Right atrium auricular region (tissue), 2 donors: ENCODE results near the gene PIGH. TPM values are rescaled to one million over a fixed set of nuclear protein-coding genes. Genes with fewer than 3 reads are reported as not detected.

ENCODE experiments used
- DNase-seq: peaks from one replicate; pipeline ENCODE4 v3.0.0-alpha.2; 2019; ENCODE audit warnings: low spot score
- H3K27ac ChIP-seq, 2 donors: fragments of 200-600 bp; sonication (generic); 1 replicate in 1 of 2; 2 replicates in 1 of 2; pipeline ENCODE4 v1.5.1; 2016 to 2019
- H3K27me3 ChIP-seq, 2 donors: fragments of 200-600 bp; sonication (generic); one replicate each; pipeline versions ENCODE4 v1.5.1 to v1.6.0; 2017 to 2019
- H3K36me3 ChIP-seq: fragments of 200-600 bp; sonication (generic); one replicate; pipeline ENCODE4 v1.5.1; 2016
- H3K4me1 ChIP-seq, 2 donors: fragments of 200-600 bp; sonication (generic); one replicate each; pipeline versions ENCODE4 v1.5.1 to v1.6.0; 2017 to 2019
- H3K4me3 ChIP-seq, 2 donors: fragments of 200-600 bp; sonication (generic); 1 replicate in 1 of 2; 2 replicates in 1 of 2; pipeline ENCODE4 v1.5.1; 2017 to 2019; ENCODE audit warnings: mild to moderate bottlenecking in 1 of 2, moderate library complexity in 1 of 2
- H3K9me3 ChIP-seq, 2 donors: fragments of 200-600 bp; sonication (generic); one replicate each; pipeline ENCODE4 v1.5.1; 2019
- total RNA-seq, 2 donors: library from RNA; depleted of rRNA; stranded (reverse); fragments of >200 nt; gene quantifications; one replicate each; pipeline ENCODE4 v1.1.0, GENCODE V29; 2016
- TF ChIP-seq, protein P1 (sequence below), 2 donors: fragments of 200-600 bp; sonication (generic); IDR thresholded peaks; one replicate each; pipeline ENCODE4 v1.5.1; 2019; ENCODE audit warnings: antibody characterized with exemption in 2 of 2

The PIGH gene
- total RNA-seq, 2 donors from 2014 or later, result 13.8 to 15.3 TPM

DNA sequence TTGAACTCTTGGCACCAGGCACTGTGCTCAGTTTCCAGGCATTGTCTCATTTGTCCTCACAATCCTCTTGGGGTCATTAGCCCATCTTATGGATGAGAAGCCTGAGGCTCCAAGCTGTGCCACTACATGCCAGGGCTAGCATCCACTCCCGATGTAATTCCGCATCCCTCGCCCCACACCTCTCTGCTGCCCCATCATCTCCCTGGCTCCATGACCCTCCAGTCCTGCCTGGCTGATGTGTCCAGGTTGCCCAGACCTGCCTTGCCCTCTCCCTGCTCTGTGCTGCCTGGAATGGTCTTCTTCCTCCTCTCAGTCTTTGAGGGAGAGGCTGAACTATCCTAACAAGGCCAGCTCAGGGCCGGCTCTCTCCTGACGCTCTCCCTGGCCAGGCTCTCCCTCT, 27.5 kb downstream of the PIGH start:
- H3K27ac ChIP-seq, result no peak overlapping the region
- DNase-seq, result no peak
- no peaks in the 10 kb centered on the region for H3K36me3 ChIP-seq
- H3K9me3 ChIP-seq, result no peaks in the 10 kb centered on the region
- no peaks in the 10 kb centered on the region for H3K27me3 ChIP-seq
- H3K4me3 ChIP-seq, result no peak overlapping the region
- no peaks in the 10 kb centered on the region for H3K4me1 ChIP-seq
- TF ChIP-seq, protein P1, sequence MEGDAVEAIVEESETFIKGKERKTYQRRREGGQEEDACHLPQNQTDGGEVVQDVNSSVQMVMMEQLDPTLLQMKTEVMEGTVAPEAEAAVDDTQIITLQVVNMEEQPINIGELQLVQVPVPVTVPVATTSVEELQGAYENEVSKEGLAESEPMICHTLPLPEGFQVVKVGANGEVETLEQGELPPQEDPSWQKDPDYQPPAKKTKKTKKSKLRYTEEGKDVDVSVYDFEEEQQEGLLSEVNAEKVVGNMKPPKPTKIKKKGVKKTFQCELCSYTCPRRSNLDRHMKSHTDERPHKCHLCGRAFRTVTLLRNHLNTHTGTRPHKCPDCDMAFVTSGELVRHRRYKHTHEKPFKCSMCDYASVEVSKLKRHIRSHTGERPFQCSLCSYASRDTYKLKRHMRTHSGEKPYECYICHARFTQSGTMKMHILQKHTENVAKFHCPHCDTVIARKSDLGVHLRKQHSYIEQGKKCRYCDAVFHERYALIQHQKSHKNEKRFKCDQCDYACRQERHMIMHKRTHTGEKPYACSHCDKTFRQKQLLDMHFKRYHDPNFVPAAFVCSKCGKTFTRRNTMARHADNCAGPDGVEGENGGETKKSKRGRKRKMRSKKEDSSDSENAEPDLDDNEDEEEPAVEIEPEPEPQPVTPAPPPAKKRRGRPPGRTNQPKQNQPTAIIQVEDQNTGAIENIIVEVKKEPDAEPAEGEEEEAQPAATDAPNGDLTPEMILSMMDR (IDR thresholded peaks at IDR 0.05), result no peak

GRCh38 chr14:67571991-67572323, 28.1 kb downstream of the PIGH start:
- Histone ChIP-seq H3K27me3 (no peaks in the 10 kb centered on the region), H3K4me1 (no peaks in the 10 kb centered on the region), H3K27ac (no peak overlapping the region), H3K9me3 (no peaks in the 10 kb centered on the region), H3K36me3 (no peaks in the 10 kb centered on the region), H3K4me3 (no peak overlapping the region)
- TF ChIP-seq, protein P1 (IDR thresholded peaks at IDR 0.05), result no peak
- no peak for DNase-seq

GRCh38 chr14:67571275-67571990, 28.6 kb downstream of the PIGH start:
- Histone ChIP-seq H3K9me3 (no peaks in the 10 kb centered on the region), H3K4me3 (no peak overlapping the region), H3K27ac (no peak overlapping the region), H3K27me3 (no peaks in the 10 kb centered on the region), H3K36me3 (no peaks in the 10 kb centered on the region), H3K4me1 (no peaks in the 10 kb centered on the region)
- TF ChIP-seq, protein P1 (IDR thresholded peaks at IDR 0.05), result peak; percentile 70 to 86
- peak; percentile 71 for DNase-seq

DNA sequence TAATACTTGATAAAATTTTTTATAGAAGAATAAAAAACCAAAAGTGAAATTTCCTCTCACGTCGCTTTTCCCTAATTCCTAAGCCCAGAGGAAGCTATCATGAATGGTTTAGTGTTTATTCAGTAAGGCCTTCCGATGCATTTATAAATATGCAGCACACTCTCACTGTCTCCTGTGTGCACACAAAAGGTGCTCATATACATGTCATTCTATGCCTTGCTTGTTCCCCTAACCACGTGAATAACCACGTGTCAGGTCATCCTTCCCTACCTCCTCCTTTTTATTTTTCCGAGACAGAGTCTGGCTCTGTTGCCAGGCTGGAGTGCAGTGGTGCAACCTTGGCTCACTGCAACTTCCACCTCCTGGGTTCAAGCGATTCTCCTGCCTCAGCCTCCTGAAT, 29.6 kb downstream of the PIGH start:
- TF ChIP-seq, protein P1 (IDR thresholded peaks at IDR 0.05), result no peak
- no peaks in the 10 kb centered on the region for H3K36me3 ChIP-seq

DNA sequence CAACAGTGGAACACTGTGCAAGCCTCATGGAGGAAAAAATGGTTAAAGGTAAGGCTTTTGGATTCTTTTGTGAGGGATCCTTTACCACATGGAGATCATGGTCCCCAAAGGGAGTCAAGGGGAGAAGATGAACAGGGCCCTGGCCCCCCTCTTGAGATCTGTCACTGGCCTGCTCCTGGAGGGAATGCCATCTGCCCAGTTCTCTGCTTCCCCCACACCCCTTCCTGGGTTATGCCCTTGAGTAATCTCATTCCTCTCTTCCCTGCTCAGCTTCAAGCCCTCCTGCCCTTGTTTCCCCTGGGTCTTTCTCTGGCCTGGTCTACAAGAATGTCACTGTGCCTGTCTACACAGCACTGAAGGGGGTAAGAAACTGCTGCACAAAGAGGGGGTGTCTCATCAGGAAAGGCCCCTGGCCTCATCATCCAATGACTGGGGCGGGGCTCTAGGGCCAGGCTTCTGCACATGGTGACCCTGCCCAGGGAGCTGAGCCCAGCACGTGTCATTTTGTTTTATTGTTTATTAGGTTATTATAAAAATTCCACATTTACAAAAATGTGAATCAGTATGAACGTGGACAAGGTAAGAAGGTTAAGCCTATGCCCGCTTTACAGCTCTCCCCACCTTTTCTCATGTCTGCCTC, 30.3 kb downstream of the PIGH start:
- no peaks in the 10 kb centered on the region for H3K27me3 ChIP-seq
- TF ChIP-seq, protein P1 (IDR thresholded peaks at IDR 0.05), result no peak
- H3K9me3 ChIP-seq, result no peaks in the 10 kb centered on the region
- H3K4me1 ChIP-seq, result no peaks in the 10 kb centered on the region
- no peak for DNase-seq
- H3K36me3 ChIP-seq, result no peaks in the 10 kb centered on the region
- no peak overlapping the region for H3K27ac ChIP-seq
- no peak overlapping the region for H3K4me3 ChIP-seq

More for the DNA sequence above, 29.6 kb downstream of the PIGH start:
- H3K9me3 ChIP-seq, result no peaks in the 10 kb centered on the region
- H3K4me3 ChIP-seq, result no peak overlapping the region
- H3K4me1 ChIP-seq, result no peaks in the 10 kb centered on the region
- H3K27ac ChIP-seq, result no peak overlapping the region
- no peak for DNase-seq
- no peaks in the 10 kb centered on the region for H3K27me3 ChIP-seq
